ENCODE measurements around the gene HPCAL1. TPM values are rescaled to one million over a fixed set of nuclear protein-coding genes. Genes with fewer than 3 reads are reported as not detected.
A peak's percentile ranks its signal among the peaks of the same experiment; 100 is the strongest.

The HPCAL1 gene
- total and polyA plus RNA-seq, 8 donors = 58.1 to 108 (median 72.1) TPM

DNA sequence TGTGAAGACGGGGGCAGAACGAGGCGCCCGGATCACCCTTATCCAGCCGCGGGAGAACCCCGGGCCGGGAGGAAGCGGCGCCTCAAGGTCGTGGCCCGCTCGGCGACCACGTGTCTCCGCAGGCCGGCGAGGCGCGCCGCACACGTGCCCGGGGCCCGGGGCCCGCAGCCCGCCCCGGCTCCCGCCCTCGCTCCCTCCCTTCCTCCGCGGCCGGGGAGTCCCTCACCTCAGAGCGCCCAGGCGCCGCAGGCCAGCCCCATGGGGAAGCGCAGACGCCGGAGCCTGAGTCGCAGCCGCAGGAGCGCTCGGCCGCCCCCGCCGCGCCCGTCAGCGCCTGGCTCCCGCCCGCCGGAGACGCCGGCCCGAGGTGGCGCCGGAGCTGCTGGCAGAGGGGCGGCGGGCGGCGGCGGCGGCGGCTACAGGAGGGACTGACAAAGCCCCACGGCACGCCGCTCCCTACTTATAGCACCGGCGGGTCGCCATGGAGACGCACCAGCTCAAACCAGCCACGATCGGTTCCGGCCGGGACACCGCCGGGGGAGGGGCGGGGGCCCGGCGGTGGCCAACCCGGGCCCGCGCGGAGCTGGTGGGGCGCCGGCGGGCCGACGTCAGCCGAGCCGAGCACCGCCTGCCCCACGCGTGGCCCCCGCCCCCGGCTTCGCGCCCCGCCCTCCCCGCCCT lies 145.3 kb downstream of the HPCAL1 start, which contains the start of gene ODC1:
Gene ODC1 (minus strand): TSS at position 433 of the 681 bp plus-strand sequence. CDS start 3,295 bp downstream, outside the sequence.
- intact Hi-C loops (cut with DNase I) = no loop called here
- DNase-seq (peak; percentile 89 to 97 (median 95)), ATAC-seq (peak; percentile 82)
- peak within 1 kb of the TSS; percentile 94 for H3K27ac ChIP-seq
- H3K9me3 ChIP-seq = no peaks in the 10 kb centered on the region
- H3K4me1 ChIP-seq = peaks cover 5 to 44% of the 10 kb centered on the region in 2 donors
- H3K4me3 ChIP-seq = peak within 1 kb of the TSS; percentile 54 to 78
- TF ChIP-seq CTCF (IDR thresholded peaks at IDR 0.05) = no peak
- peaks cover 0 to 18% of the 10 kb centered on the region in 2 donors for H3K36me3 ChIP-seq
- H3K27me3 ChIP-seq = no peaks in the 10 kb centered on the region

DNA sequence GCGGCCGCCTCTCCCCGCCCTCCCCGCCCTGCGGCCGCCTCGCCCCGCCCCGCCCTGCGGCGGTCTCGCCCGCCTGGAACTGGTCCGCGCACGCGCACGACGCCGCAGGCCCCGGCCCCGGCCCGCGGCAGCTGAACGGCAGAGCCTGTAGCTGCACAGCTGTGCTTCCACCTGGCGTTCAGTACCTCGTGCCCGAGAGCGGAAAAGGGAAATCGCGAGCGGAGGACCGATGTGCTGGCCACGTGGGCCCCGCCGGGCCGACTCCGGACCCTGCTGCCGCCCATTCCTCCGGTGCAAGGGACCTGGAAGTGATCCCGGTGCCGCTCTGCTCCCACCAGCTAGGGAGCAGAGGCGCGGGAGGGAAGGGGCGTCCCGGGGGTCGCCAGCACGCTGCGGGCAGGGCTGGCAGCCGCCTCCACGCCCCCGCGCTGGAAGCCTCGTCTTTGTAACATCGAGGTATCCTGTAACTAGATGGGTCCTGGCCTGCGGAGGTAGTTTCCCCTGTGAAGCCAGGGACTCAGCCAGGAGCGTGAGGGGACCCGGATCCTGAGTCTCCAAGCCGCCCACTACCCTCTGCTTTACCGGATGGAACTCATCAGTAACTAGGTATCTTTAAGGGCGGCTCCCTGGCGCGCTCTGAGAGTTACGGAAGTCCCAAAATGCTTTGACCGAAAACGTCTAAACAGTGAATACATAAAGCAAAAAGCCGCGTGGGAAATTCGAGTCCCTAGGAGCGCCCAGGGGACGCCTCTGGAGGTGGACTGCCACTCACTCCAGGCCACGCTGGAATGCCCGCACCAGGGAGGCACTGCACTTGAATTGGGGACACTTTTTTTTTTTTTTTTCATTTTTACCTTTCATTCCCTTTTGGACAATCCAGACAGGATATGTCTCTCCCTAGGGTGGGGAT lies 146.1 kb downstream of the HPCAL1 start:
- no peak for TF ChIP-seq CTCF (IDR thresholded peaks at IDR 0.05)
- H3K27ac ChIP-seq = peak overlapping the region; percentile 89 to 94
- H3K36me3 ChIP-seq = peaks cover 0 to 10% of the 10 kb centered on the region in 2 donors
- peak; percentile 74 for ATAC-seq
- peak overlapping the region; percentile 51 to 78 for H3K4me3 ChIP-seq
- intact Hi-C loops (cut with DNase I) = no loop called here
- no peaks in the 10 kb centered on the region for H3K27me3 ChIP-seq
- H3K4me1 ChIP-seq = peaks cover 5 to 44% of the 10 kb centered on the region in 2 donors
- DNase-seq = peak in 3 of 4 donors; percentile 87 to 94 (median 93)
- H3K9me3 ChIP-seq = no peaks in the 10 kb centered on the region

DNA sequence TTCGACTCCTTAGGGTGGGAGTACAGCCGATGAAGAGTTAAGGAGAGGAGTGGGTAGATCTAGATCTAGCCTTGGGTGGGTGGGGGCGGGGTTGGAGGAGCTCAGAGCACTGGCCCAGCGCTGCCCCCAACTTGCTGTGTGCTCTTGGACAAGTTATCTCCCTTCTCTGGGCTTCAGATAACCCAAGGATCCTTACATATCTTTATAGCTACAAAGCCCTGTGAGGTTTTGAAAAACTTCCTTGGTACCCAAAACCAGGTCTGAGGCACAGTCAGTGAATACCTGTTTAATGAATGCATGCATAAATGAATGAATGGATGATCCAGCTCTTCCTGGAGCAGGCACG lies 146.8 kb downstream of the HPCAL1 start:
- ATAC-seq (no peak), DNase-seq (no peak)
- Histone ChIP-seq H3K4me3 (peak overlapping the region; percentile 51 to 78), H3K9me3 (no peaks in the 10 kb centered on the region), H3K27me3 (no peaks in the 10 kb centered on the region), H3K4me1 (peaks cover 5 to 44% of the 10 kb centered on the region in 2 donors), H3K36me3 (peaks cover 0 to 4% of the 10 kb centered on the region in 2 donors), H3K27ac (no peak overlapping the region)
- no peak for TF ChIP-seq CTCF (IDR thresholded peaks at IDR 0.05)
- intact Hi-C loops (cut with DNase I) = no loop called here

DNA sequence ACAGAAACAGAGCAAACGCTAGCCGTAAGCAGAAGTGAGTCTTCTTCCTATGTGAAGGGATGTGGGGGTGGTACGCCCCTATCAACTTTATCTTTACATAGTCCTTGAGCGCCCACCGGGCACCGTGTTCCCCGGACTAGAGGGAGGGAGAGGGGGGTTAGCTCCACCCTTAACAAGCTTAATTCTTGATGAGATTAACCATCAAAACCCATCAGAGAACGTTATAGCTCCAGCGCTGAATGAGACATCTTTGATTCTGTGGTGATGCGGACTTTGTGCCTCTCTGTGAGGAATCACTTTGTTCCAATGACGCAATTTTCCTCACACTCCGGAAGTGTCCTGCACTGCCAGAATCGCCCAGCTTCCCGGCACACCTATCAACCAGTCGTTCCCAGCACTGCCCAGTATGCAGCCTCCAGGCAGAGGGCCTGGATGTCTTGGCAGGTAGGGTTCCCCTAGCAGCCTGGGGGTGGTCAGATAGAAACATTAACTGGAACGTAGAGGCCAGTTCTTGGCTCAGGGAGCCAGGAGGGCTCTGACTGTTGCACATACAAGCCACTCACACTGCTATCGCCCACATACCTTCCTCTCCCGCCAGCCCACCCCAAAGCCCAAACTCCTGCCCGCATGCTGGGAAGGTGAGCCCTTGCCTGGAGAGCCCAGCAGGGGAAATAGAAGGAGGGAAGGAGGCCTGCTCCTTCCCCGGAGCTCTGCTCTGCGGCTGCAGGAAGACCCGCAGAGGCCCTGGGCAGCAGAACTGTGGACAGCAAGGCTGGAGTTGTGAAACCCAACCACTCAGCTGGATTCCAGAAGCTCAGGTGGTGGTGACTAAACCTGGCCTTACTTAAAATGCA lies 147.4 kb downstream of the HPCAL1 start:
- ATAC-seq (no peak), DNase-seq (no peak)
- Histone ChIP-seq H3K36me3 (no peaks in the 10 kb centered on the region), H3K27ac (peak overlapping the region in 1 of 2 donors; percentile 58), H3K9me3 (no peaks in the 10 kb centered on the region), H3K27me3 (no peaks in the 10 kb centered on the region), H3K4me3 (peak overlapping the region in 1 of 2 donors; percentile 78), H3K4me1 (peaks cover 5 to 44% of the 10 kb centered on the region in 2 donors)
- TF ChIP-seq CTCF (IDR thresholded peaks at IDR 0.05) = no peak
- intact Hi-C loops (cut with DNase I) = no loop called here

Measured in left lung (tissue), 10 donors.